GM19023 (cell line): ENCODE data around the gene CREM.
"Not testable (repeated sequence)": the region's sequence is repeated elsewhere in the genome, so short reads cannot be mapped to it uniquely, and the experiment has no call there.

Experiments used
- ATAC-seq: cut with Tn5 transposase; IDR thresholded peaks from one replicate; pipeline ENCODE4 v1.9.1; 2021; ENCODE audit warnings: mild to moderate bottlenecking, moderate library complexity; ENCODE audit not compliant: unreplicated experiment

Gene CREM

GRCh38 chr10:35126530-35127288 is at the start of gene CREM:
CREM (plus strand) TSS chr10:35126846; CDS start chr10:35137836, 10,990 bp downstream.
- ATAC-seq = peak; percentile 83

GRCh38 chr10:35079265-35079664 is 47.4 kb upstream of the CREM start:
- no peak for ATAC-seq

- ATAC-seq = no peak
These were observed 46.9 kb upstream of the CREM start for GRCh38 chr10:35079763-35080162.

DNA sequence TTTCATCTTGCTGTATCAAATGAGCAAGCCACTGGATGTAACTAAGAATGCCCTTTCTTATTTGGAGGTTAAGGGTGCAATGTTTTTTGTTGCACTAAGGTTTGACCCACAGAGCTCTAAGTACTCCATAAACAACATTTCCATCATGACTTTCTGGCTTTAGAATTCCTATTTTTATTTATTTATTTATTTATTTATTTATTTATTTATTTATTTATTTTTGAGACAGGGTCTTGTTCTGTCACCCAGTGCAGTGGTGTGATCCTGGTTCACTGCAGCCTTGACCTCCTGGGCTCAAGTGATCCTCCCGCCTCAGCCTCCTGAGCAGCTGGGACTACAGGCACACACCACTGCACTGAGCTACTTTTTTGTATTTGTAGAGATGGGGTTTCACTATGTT is 46.4 kb upstream of the CREM start:
- not testable (repeated sequence) for ATAC-seq

GRCh38 chr10:35083242-35083641 is 43.4 kb upstream of the CREM start:
- no peak for ATAC-seq

DNA sequence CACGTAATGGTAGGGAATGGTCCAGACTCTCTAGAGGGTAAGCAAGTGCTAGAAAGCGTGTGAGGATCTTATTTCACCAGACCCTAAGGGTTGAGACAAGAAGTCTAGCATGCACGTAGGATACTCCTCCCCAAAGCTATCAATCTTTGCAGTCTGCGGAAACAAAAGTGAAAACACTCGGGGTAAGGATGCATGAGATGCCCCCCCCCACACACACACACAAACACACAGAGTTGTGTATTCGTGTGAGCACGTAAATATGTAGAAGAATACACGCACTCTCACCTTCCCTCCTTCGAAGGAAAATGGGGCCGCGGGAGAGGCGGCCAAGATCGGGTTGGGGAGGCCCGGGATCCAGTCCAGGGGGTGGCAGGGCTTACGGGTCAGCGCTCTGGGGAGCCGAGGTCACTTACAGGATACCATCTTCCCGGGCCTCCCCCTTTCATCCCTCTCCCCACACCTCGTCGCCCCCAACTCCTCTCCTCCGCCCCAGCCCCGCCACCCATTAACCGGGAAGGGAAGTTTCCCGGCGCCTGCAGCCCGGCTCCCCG is 37.0 kb upstream of the CREM start:
- peak; percentile 35 for ATAC-seq

DNA sequence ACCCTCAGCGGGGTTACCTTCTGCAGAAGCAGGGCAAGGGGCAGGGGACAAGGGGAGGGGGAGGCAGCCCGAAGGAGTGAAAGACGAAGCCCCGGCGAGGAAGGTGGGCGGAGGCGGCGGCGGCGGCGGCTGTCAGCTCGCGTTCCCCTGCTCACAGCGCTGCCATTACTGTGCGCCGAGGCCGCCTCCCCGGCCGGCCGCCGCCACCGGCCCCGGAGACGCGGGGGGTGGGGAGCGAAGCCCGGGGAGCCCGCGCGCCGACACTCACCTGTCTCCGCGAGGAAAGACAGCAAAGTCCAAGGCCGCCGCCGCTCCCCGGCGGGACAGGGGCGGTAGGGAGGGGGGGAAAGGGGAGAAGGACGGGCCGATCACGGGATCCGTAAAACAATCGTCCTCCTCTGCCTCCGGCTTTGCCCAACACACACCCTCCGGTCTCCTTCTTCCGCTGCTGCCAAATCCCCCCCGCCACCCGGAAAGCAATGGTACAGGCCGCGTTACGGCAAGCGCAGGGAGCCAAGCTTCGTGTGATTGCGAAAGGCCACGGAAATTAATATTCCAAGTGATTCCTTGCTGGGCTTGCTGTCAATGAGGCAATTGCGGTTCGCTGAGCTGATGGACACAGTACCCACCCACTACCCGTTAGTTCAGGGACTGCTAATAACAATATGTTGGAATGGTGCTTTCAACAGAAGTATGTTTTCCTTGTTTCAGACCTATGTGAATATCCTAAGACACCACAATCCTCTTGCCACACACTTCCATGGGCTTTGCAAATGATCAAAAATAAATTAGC is 36.3 kb upstream of the CREM start, which contains the start of gene CUL2:
Gene CUL2, minus strand, starts transcription at position 180 of the 793 bp plus-strand sequence. CDS start 19,024 bp downstream, outside the sequence.
- peak; percentile 94 for ATAC-seq

DNA sequence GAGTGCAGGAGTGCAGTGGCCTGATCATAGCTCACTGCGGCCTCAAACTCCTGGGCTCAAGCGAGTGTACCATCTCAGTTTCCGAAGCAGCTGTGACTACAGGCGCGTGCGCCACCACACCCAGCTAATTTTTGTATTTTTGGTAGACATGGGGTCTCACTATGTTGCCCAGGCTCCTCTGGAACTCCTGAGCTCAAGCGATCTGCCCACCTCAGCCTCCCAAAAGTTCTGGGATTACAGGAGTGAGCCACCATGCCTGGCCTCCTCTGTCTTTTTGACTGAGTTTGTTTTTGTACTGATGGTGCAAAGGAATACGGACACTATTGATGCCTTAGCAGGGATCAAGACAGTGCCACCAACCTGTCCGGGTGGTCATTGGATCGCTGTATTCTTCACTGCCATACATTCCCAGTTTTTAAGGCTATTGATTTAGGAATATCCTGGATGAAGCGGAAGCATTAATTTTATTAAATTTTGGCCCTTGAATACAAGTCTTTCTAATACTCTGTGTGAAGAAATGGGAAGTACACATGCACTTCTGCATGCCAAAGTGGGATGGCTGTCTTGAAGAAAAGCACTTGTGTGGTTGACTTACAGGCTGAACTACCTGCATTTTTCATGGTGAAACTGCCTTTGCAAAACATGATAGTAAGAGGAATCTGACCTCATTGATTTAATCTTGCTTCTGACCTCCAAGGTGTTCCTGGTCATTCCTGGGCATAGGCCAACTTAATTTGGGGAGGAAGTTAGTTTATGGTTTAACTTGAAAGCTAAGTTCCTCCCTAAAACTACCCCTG is 34.5 kb upstream of the CREM start:
- no peak for ATAC-seq

DNA sequence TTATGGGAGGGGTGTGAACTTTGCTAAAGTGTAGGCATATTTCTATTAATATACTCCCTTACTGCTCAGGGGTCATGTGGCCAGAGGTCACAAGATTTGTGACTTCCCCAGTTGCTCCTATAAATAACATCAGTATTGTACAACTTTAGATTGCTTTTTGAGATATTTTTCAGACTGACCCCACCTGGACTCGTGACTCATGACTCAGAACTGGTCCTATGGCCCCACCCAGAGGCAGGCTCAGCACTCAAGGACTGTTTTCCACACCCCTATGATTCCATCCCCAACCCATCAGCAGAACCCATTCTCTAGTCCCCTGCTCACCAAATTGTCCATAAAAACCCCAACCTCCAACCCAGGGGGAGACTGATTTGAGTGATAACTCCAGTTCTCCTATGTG is 33.8 kb upstream of the CREM start:
- ATAC-seq = no peak

- no peak for ATAC-seq
These were observed 30.3 kb upstream of the CREM start for GRCh38 chr10:35096312-35096711.

- ATAC-seq = no peak
These were observed 29.1 kb upstream of the CREM start for GRCh38 chr10:35097510-35097909.

DNA sequence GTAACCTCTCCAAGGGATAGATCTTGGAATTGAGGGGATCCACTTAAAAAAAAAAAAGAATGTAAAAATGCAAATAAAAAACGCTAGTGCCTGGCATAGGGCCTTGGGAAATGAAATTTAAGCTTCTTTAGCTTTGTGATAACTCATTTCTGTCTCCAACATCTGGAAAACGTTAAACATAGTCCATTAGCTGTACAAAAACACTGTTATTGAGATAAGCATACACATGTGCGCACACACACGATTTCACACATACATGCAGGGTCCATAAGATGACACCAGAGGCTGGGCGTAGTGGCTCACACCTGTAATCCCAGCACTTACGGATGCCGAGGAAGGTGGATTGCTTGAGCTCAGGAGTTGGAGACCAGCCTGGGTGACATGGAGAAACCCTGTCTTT is 22.8 kb upstream of the CREM start:
- no peak for ATAC-seq

DNA sequence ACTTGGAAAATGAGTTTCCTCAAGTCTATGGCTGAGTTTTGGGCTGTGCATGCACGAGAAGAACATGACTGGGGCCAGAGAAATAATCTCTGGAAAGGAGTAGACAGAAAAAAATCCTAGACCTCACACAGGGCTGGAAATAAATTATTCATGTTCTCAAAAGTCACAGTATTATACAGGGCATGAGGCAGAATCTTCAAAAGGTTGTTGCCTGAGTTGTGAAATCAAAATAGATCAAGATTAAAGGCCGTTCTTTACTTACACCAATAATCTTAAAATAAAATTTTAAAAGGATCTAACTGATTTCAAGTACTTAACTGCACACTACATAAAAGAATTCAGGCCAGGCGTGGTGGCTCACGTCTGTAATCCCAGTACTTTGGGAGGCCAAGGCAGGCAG is 14.1 kb upstream of the CREM start:
- no peak for ATAC-seq

GRCh38 chr10:35119378-35119777 is 7.3 kb upstream of the CREM start:
- ATAC-seq = no peak

DNA sequence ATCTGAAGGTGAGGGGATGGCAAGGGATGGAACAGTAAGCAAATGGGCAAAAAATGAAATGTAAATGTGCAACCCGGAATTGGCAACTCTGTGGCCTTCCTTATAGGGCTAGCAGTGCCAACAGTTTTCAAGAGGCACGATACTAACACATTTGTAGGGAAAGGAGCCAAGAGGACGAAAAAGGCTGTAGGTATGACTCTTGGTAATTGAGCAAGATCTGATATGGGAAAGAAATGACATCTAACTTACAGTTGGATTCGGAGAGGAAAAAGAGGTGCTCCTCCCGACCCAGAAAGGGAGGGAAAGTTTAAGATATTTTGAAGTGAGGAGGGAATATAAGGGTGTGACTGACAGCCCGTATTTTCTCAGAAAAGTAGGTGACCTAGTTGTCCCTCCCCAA is 2.1 kb upstream of the CREM start:
- ATAC-seq = no peak

- no peak for ATAC-seq
These were observed 550 bp upstream of the CREM start for GRCh38 chr10:35126062-35126529.

DNA sequence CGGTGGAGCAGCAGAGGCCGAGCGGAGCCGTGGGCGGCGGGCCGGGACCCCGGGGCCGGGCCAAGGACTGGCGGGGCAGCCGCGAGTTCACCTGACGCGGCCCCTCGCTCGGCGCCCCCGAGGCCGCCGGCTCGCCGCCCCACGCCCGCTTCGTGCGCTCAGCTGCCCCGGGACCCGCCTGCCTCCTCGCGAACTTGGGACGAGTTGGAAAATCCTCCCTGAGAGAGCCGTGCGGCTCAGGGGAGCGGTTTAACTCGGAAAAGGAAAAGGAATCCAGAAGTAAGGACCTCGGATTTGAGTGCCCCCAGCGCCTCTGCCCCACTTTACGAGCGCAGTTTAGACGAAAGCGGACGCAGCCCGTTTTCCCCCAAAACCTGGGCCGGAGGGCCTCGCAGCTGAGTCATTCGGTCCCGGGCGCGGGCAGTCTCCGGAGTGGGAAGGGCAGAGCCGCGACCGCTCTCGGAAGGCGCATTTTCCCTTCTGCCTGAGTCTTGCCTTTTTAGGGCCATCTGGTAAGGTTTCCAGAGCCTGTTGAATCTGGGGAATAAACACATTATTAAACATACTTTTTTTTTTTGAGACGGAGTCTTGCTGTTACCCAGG is 744 bp downstream of the CREM start:
- ATAC-seq = no peak

GRCh38 chr10:35129185-35129674 is 2.6 kb downstream of the CREM start:
- ATAC-seq = no peak

DNA sequence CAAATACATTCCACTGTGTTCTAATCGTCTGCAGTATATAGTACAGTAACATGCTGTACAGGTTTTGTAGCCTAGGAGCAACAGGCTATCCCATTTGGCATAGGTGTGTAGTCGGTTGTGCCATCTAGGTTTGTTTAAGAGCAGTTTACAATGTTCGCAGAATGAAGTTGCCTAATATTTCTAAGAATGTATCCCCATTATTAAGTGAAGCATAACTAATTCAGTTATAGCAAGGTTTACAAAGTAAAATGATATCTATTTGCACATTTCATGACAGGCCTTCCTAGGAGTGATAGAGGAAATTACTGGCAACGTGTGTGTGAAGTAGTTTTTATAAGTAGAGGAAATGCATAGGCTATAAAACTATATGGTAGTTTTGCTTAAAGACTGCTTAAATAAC is 4.0 kb downstream of the CREM start:
- ATAC-seq = no peak

DNA sequence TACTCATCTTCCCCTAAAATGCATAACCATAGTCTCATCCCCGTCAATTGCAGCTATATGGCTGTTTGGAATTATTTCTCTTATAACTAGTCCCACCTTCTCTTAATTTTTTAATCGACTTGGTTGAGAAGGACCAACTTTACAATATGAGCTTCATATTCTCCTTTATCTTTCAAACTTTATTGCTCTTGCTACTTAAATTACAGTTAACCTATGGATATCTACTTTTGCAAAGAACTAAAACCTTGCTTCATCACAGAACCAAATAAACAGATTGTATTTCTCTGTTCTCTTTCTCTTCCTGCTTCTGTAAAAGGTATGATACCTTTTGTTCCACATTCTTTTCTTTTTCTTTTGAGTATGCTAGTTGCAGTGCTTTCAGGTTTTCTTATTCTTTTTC is 6.1 kb downstream of the CREM start:
- ATAC-seq = no peak
